GM18511 (cell line): ENCODE measurements around the gene ING4.

Experiments used
- ATAC-seq: cut with Tn5 transposase; IDR thresholded peaks from one replicate; pipeline ENCODE4 v1.9.1; 2021; ENCODE audit warnings: mild to moderate bottlenecking, moderate library complexity; ENCODE audit not compliant: unreplicated experiment

ING4 gene

GRCh38 chr12:6608592-6609281 lies 54.2 kb downstream of the ING4 start:
- no peak for ATAC-seq

- peak; percentile 47 for ATAC-seq
These were observed 54.9 kb downstream of the ING4 start for GRCh38 chr12:6607751-6608591.

- no peak for ATAC-seq
These were observed 56.4 kb downstream of the ING4 start for GRCh38 chr12:6606331-6607131.

GRCh38 chr12:6605421-6606330 lies 57.2 kb downstream of the ING4 start:
- no peak for ATAC-seq

- no peak for ATAC-seq
These were observed 58.5 kb downstream of the ING4 start for GRCh38 chr12:6604259-6605029.

- ATAC-seq = no peak
These were observed 59.8 kb downstream of the ING4 start for GRCh38 chr12:6603095-6603567.

- ATAC-seq = no peak
These were observed 60.4 kb downstream of the ING4 start for GRCh38 chr12:6602526-6602925.
